ENCODE results near the gene ALX3.

Gene ALX3

GRCh38 chr1:110098222-110099026 lies 28.0 kb upstream of the ALX3 start:
- no peak for TF ChIP-seq CTCF (IDR thresholded peaks at IDR 0.05; ENCODE audit: low read depth, low read length)
- no peak overlapping the region for H3K4me3 ChIP-seq (ENCODE audit: low read depth, low read length)

GRCh38 chr1:110097507-110098221 lies 27.2 kb upstream of the ALX3 start:
- TF ChIP-seq CTCF (IDR thresholded peaks at IDR 0.05; ENCODE audit: low read depth, low read length) = no peak
- H3K4me3 ChIP-seq (ENCODE audit: low read depth, low read length) = no peak overlapping the region

- TF ChIP-seq CTCF (IDR thresholded peaks at IDR 0.05; ENCODE audit: low read depth, low read length) = no peak
- no peak overlapping the region for H3K4me3 ChIP-seq (ENCODE audit: low read depth, low read length)
Measured at GRCh38 chr1:110094931-110095654, 24.6 kb upstream of the ALX3 start.

GRCh38 chr1:110092991-110093390 lies 22.5 kb upstream of the ALX3 start:
- TF ChIP-seq CTCF (IDR thresholded peaks at IDR 0.05; ENCODE audit: low read depth, low read length) = no peak
- H3K4me3 ChIP-seq (ENCODE audit: low read depth, low read length) = no peak overlapping the region

GRCh38 chr1:110091791-110092190 lies 21.3 kb upstream of the ALX3 start:
- H3K4me3 ChIP-seq (ENCODE audit: low read depth, low read length) = no peak overlapping the region
- no peak for TF ChIP-seq CTCF (IDR thresholded peaks at IDR 0.05; ENCODE audit: low read depth, low read length)

- no peak for TF ChIP-seq CTCF (IDR thresholded peaks at IDR 0.05; ENCODE audit: low read depth, low read length)
Measured at GRCh38 chr1:110091381-110091780, 20.9 kb upstream of the ALX3 start.

More at GRCh38 chr1:110091381-110091780, 20.9 kb upstream of the ALX3 start:
- no peak overlapping the region for H3K4me3 ChIP-seq (ENCODE audit: low read depth, low read length)
